Measurements from ENCODE around the gene SYT15.
"Not testable (repeated sequence)": the region's sequence is repeated elsewhere in the genome, so short reads cannot be mapped to it uniquely, and the experiment has no call there.

SYT15 gene

GRCh38 chr10:46556515-46557318 lies 22.2 kb upstream of the SYT15 start, which contains the start of gene GPRIN2:
Gene GPRIN2, minus strand, starts transcription at chr10:46556658. Its CDS starts 5,922 bp downstream, at chr10:46550736.
- no peak for DNase-seq

GRCh38 chr10:46557319-46558121 lies 21.4 kb upstream of the SYT15 start:
- no peak for DNase-seq

- no peak for DNase-seq
Measured at GRCh38 chr10:46558122-46558391, 20.9 kb upstream of the SYT15 start.

GRCh38 chr10:46558392-46559185 lies 20.3 kb upstream of the SYT15 start:
- no peak for DNase-seq

GRCh38 chr10:46559231-46559671 lies 19.7 kb upstream of the SYT15 start:
- no peak for DNase-seq

GRCh38 chr10:46560381-46560780 lies 18.5 kb upstream of the SYT15 start:
- no peak for DNase-seq

GRCh38 chr10:46560952-46561351 lies 18.0 kb upstream of the SYT15 start:
- DNase-seq = no peak

GRCh38 chr10:46565591-46566332 lies 13.2 kb upstream of the SYT15 start:
- DNase-seq = peak in 3 of 5 experiments; percentile 21 to 81 (median 21)

GRCh38 chr10:46567151-46567550 lies 11.8 kb upstream of the SYT15 start:
- DNase-seq = not testable (repeated sequence)

GRCh38 chr10:46570655-46571054 lies 8.3 kb upstream of the SYT15 start:
- DNase-seq = not testable (repeated sequence)

- not testable (repeated sequence) for DNase-seq
Measured at GRCh38 chr10:46572765-46573164, 6.2 kb upstream of the SYT15 start.

GRCh38 chr10:46573314-46573713 lies 5.6 kb upstream of the SYT15 start:
- not testable (repeated sequence) for DNase-seq

GRCh38 chr10:46573884-46574283 lies 5.0 kb upstream of the SYT15 start:
- DNase-seq = not testable (repeated sequence)

- not testable (repeated sequence) for DNase-seq
Measured at GRCh38 chr10:46577624-46578473, 1.1 kb upstream of the SYT15 start.

GRCh38 chr10:46579378-46579777 lies 450 bp downstream of the SYT15 start:
- not testable (repeated sequence) for DNase-seq

GRCh38 chr10:46581997-46582396 lies 3.1 kb downstream of the SYT15 start:
- not testable (repeated sequence) for DNase-seq

GRCh38 chr10:46582568-46582967 lies 3.6 kb downstream of the SYT15 start:
- not testable (repeated sequence) for DNase-seq

- DNase-seq = not testable (repeated sequence)
Measured at GRCh38 chr10:46584196-46584595, 5.3 kb downstream of the SYT15 start.

GRCh38 chr10:46585246-46585645 lies 6.3 kb downstream of the SYT15 start:
- DNase-seq = not testable (repeated sequence)

- not testable (repeated sequence) for DNase-seq
Measured at GRCh38 chr10:46587546-46587945, 8.6 kb downstream of the SYT15 start.

- DNase-seq = not testable (repeated sequence)
Measured at GRCh38 chr10:46588221-46588620, 9.3 kb downstream of the SYT15 start.
